Neural cell (in vitro differentiated cells): ENCODE results near the gene PDE6G. TPM values are rescaled to one million over a fixed set of nuclear protein-coding genes. Genes with fewer than 3 reads are reported as not detected.

ENCODE experiments used
- H2AFZ ChIP-seq: fragments of 200-600, 300-800 bp; sonication (generic), shearing (Covaris generic); 2 replicates; pipeline ENCODE4 v1.6.0; 2014; ENCODE audit warnings: low read depth, mild to moderate bottlenecking, antibody characterized with exemption, low read length, moderate library complexity
- H3F3A ChIP-seq: fragments of 200-600 bp; shearing (Covaris generic); 2 replicates; pipeline ENCODE4 v1.6.1; 2016; ENCODE audit warnings: mild to moderate bottlenecking, moderate library complexity, mixed read lengths, antibody characterized with exemption, low read length; ENCODE audit not compliant: insufficient read depth, poor library complexity, severe bottlenecking
- H3K27ac ChIP-seq: fragments of 200-600, 300-800 bp; sonication (generic), shearing (Covaris generic); 2 replicates; pipeline ENCODE4 v1.5.1; 2014; ENCODE audit warnings: mild to moderate bottlenecking, low read length, moderate library complexity
- H3K27me3 ChIP-seq: fragments of 300-800, 200-600 bp; sonication (generic), shearing (Covaris generic); 2 replicates; pipeline ENCODE4 v1.6.0; 2014; ENCODE audit warnings: mild to moderate bottlenecking, low read depth, low read length, moderate library complexity; ENCODE audit not compliant: insufficient read depth
- H3K36me3 ChIP-seq: fragments of 300-800, 200-600 bp; sonication (generic), shearing (Covaris generic); 2 replicates; pipeline ENCODE4 v1.5.1; 2014; ENCODE audit warnings: mild to moderate bottlenecking, antibody characterized with exemption, low read length, moderate library complexity; ENCODE audit not compliant: insufficient read depth
- H3K4me2 ChIP-seq: fragments of 300-800, 200-600 bp; sonication (generic), shearing (Covaris generic); 2 replicates; pipeline ENCODE4 v1.6.0; 2014; ENCODE audit warnings: mild to moderate bottlenecking, low read length
- H3K4me3 ChIP-seq: fragments of 300-800, 200-600 bp; sonication (generic), shearing (Covaris generic); 2 replicates; pipeline ENCODE4 v1.5.1; 2014; ENCODE audit warnings: mild to moderate bottlenecking, low read length, moderate library complexity
- H3K79me2 ChIP-seq: fragments of 200-600 bp; shearing (Covaris generic); replicated peaks from 2 replicates; pipeline ENCODE4 v1.6.0; 2014; ENCODE audit warnings: mild to moderate bottlenecking, low read length, moderate library complexity; ENCODE audit not compliant: insufficient read depth
- H3K9ac ChIP-seq: fragments of 300-800, 200-600 bp; sonication (generic), shearing (Covaris generic); 2 replicates; pipeline ENCODE4 v1.6.1; 2016; ENCODE audit warnings: mild to moderate bottlenecking, low read length, mixed read lengths
- H3K9me2 ChIP-seq: fragments of 200-600 bp; shearing (Covaris generic); 2 replicates; pipeline ENCODE4 v1.6.1; 2016; ENCODE audit warnings: mild to moderate bottlenecking, low read length, mixed read lengths; ENCODE audit not compliant: insufficient read depth
- H3K9me3 ChIP-seq: fragments of 200-600, 300-800 bp; sonication (generic), shearing (Covaris generic); 2 replicates; pipeline ENCODE4 v1.6.1; 2016; ENCODE audit warnings: mild to moderate bottlenecking, mixed run types, low read length, moderate library complexity, mixed read lengths
- H4K20me1 ChIP-seq: fragments of 200-600 bp; shearing (Covaris generic); 2 replicates; pipeline ENCODE4 v1.6.1; 2016; ENCODE audit warnings: mild to moderate bottlenecking, mixed run types; ENCODE audit not compliant: insufficient read depth
- CTCF ChIP-seq: fragments of 450-650 bp; IDR thresholded peaks from 2 replicates; pipeline ENCODE4 v1.5.1; 2014; ENCODE audit warnings: antibody characterized with exemption, mild to moderate bottlenecking, moderate library complexity; ENCODE audit not compliant: poor library complexity, severe bottlenecking
- EZH2 ChIP-seq: fragments of 200-600, 300-800 bp; shearing (Covaris generic), sonication (generic); IDR thresholded peaks from 2 replicates; pipeline ENCODE4 v1.6.1; 2014; ENCODE audit warnings: antibody characterized with exemption, low read length, borderline replicate concordance, mild to moderate bottlenecking; ENCODE audit not compliant: insufficient read depth, poor library complexity, severe bottlenecking
- MXI1 ChIP-seq: fragments of 450-650 bp; conservative IDR thresholded peaks from 2 replicates; pipeline ENCODE4 v1.6.1; 2014; ENCODE audit warnings: antibody characterized with exemption, mild to moderate bottlenecking; ENCODE audit not compliant: poor library complexity, severe bottlenecking
- POLR2AphosphoS5 ChIP-seq: IDR thresholded peaks from 2 replicates; pipeline ENCODE4 v1.6.1; 2012
- REST ChIP-seq: IDR thresholded peaks from 2 replicates; pipeline ENCODE4 v1.6.1; 2012; ENCODE audit warnings: borderline replicate concordance
- polyA plus RNA-seq: library from polyadenylated mRNA; depleted of rRNA; stranded (reverse); fragments of >200 nt; gene quantifications from 2 replicates; pipeline ENCODE4 v1.2.3, GENCODE V29; 2014

The PDE6G gene
- polyA plus RNA-seq, 1 donor from 2014 or later = not detected

GRCh38 chr17:81701288-81702071, 45.1 kb upstream of the PDE6G start:
- no peak for TF ChIP-seq REST
- no peak for TF ChIP-seq CTCF
- TF ChIP-seq MXI1 = no peak
- no peak for TF ChIP-seq POLR2AphosphoS5
- Histone ChIP-seq H3K36me3 (peaks cover 5% of the 10 kb centered on the region), H3K79me2 (peaks cover 25% of the 10 kb centered on the region), H3K4me2 (no peak overlapping the region), H3F3A (no peaks in the 10 kb centered on the region), H3K9me3 (no peaks in the 10 kb centered on the region), H3K27ac (no peak overlapping the region), H4K20me1 (no peaks in the 10 kb centered on the region), H3K9ac (peak overlapping the region; percentile 94), H3K4me3 (peak overlapping the region; percentile 96), H3K27me3 (no peaks in the 10 kb centered on the region), H3K9me2 (no peaks in the 10 kb centered on the region), H2AFZ (no peak overlapping the region)

GRCh38 chr17:81700353-81701287, 44.3 kb upstream of the PDE6G start:
- no peaks in the 10 kb centered on the region for H3K9me3 ChIP-seq
- H3K4me2 ChIP-seq = no peak overlapping the region
- H2AFZ ChIP-seq = no peak overlapping the region
- no peak overlapping the region for H3K4me3 ChIP-seq
- H3K9ac ChIP-seq = no peak overlapping the region
- H3K27me3 ChIP-seq = no peaks in the 10 kb centered on the region
- no peak overlapping the region for H3K27ac ChIP-seq
- H4K20me1 ChIP-seq = no peaks in the 10 kb centered on the region
- H3K36me3 ChIP-seq = peaks cover 5% of the 10 kb centered on the region
- no peaks in the 10 kb centered on the region for H3K9me2 ChIP-seq
- peaks cover 25% of the 10 kb centered on the region for H3K79me2 ChIP-seq
- TF ChIP-seq CTCF = no peak
- no peak for TF ChIP-seq EZH2
- no peak for TF ChIP-seq REST
- H3F3A ChIP-seq = no peaks in the 10 kb centered on the region
